NCI-H1694 treated with DMSO at 0.1 percent for 48 hours (cell line): ENCODE results near the gene BATF.
"Not testable (repeated sequence)": the region's sequence is repeated elsewhere in the genome, so short reads cannot be mapped to it uniquely, and the experiment has no call there.

Experiments used
- DNase-seq: peaks from one replicate; lab custom pipeline; 2025; lab: John Stamatoyannopoulos, UW

BATF gene, protein sequence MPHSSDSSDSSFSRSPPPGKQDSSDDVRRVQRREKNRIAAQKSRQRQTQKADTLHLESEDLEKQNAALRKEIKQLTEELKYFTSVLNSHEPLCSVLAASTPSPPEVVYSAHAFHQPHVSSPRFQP

DNA sequence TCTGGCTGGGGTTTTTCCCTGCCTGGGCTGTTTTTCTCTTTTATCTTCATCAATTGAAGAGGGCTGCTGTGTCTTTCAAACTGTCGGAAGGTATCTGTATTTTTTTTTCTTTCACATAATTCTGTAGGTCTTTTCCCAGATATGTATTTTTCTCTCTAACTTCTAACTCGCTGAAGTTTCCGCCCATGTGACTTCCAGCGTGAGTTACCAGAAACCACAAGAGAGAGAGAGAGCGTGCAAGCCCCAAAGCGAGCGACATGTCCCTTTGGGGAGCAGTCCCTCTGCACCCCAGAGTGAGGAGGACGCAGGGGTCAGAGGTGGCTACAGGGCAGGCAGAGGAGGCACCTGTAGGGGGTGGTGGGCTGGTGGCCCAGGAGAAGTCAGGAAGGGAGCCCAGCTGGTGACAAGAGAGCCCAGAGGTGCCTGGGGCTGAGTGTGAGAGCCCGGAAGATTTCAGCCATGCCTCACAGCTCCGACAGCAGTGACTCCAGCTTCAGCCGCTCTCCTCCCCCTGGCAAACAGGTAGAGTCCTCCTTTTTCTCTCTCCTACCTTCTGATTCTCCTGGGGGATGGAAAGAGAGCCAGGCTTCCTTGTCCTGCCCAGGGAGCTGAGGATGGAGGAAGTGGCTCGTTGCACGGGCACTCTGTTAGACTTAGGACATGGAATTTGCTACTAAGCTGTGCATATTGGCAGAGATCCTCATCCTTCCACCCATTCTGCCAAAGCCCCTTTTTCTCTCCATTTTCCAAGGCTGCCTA is at the start of gene BATF:
Gene BATF, plus strand, starts transcription at position 246 of the 759 bp plus-strand sequence. Its CDS starts 214 bp downstream, at position 460.
- no peak for DNase-seq

DNA sequence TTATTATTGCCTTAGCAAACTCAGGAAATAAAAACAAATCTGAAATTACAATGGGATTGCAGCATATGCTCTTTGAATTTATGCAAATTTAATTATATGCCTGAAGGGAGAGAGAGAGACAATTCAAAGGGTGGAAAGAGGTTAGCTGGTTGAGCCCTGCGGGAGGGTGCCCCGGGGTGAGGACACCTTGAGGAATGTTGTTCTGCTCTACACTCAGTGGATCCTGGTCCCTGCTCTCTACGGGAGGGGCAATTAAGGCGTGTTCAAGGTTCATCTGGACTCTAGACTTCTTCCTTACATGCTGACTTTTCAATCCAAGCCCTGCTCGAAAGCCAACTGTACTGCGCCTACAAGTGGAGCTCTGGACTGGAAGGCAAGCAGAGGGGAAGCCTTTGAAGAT is 48.1 kb upstream of the BATF start:
- not testable (repeated sequence) for DNase-seq

DNA sequence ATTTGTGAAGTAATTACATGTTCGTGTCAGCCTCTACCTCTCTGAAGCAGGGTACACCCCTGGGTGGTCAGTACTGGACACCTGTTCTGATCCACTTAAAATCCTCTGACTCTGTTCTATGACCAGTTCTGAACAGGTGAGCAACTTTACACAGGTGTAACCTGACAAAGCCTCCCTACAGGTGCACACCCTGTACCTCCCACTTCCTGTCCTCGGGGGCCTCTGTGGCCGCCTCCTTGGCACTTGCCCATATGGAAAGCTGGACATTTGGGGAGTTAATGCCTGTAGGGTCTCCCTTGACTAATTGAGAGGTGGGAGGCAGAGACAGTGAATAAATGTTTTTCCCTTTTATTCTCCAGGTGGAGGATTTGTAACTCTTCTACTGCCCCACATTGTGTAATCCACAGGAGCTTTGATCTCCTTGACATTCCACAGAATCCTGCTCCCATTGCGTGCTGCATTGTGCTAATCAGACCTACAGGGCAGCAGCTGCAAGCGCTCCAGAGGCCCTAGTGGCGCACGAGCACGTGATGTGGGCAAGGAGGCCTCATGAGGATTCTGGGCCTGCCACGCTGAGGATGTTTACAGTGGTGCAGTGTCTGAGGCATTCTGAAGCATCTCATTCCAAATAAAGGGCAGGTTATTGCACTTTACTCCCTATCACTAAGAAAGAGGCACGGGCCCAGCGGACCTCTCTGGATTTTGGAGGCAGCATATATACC is 45.8 kb upstream of the BATF start:
- no peak for DNase-seq

DNA sequence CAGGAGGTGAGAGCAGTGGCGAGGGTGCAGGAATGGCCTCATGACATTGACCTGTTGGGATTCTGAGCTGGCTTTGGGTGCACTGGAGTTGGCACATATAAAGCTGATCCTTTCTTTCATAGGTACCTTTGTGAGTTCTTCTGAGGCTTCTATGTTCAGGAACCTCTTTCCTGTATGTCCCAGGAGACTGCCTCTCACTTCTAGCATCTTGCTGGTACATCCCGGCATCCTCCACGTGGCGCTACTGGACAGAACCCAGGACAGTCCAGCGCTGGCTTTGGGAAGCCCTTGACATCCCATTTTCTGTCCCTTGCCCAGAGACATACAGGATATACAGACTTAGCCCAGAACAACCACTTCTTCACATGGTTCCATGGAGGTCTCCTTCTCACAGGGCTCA is 44.4 kb upstream of the BATF start:
- DNase-seq, result no peak

DNA sequence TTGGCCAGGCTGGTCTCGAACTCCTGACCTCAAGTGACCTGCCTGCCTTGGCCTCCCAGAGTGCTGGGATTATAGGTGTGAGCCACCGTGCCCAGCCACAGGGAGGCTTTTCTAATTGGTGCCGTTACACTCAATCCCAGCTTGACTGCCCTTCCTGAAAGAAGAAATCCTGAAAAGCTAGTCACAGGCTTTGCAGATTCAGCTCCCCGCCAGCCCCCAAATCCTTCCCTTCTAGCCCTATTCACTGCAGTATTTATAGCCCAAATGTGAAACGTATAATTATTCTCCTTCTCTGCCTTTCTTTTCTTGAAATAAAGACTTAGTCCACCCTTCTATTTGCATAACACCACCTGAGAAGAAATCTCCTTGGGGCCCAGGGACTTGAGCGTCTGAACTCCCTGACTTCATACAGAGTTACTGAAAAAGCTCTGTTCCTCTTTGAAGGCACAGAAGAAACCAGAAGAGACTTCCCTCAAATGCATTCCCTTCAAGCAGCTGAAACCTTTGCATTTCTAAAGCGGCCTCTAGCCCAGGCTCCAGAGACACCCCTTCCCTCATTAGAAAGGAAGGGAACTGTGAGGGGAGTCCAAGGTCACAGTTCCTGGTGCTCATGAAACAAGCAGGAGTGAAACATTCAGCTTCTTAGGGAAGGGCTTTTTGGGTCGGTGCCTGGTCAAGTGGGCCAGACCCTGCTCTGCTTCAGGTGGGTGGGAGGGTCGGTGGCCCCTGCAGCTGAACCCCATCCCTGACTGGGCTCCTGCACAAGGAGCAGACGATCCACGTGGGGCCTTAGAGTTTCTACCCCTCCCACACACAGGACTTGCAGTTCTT is 42.3 kb upstream of the BATF start:
- no peak for DNase-seq

DNA sequence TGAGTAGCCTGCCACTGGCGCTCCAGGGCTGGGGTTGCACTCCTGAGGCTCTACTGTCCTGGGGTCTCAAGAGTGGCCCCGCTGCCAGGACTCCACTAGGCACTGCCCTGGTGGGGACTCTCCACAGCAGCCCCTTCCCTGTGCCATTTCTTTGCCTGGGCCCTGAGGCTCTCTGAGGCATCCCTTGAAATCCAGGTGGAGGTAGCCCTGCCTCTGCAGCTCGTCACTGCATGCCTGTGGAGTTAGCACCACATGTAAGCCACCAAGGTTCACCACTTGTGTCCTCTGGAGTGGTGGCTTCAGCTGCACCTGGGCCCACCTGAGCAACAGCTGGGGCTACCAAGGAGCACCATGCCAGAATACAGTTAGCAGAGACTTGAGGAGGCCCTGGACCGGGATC is 39.9 kb upstream of the BATF start:
- DNase-seq, result no peak

DNA sequence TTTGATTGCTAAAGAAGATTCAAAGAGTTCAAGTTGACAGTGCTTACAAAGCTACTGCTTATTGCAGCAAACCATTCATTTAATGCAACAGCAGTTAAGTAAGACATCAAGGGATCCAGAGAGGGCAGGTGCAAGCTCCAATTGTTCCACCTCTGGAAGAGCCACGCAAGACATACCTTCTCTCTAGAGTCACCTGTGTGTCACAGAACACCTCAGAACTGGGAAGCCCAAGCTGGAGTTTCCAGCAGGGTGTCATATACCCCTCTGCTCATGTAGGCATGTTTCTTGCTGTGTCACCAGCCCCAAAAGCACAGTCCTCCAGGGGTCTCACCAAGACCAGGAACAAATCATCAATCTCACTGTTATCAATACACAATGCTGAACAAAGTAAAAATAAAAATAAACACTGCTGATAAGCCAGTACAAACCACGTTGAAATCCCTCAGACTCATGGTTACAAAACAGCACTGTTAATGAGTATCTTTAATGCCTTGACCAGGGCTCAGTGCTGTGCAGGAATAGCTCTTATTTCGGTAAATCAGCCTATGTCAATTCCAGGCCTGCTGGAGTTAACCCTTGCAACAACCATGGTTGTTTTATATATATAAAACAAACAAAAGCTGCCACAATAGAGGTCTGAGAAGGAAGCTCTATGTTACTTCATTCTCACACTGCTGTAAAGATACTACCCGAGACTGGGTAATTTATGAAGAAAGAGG is 37.4 kb upstream of the BATF start:
- no peak for DNase-seq

DNA sequence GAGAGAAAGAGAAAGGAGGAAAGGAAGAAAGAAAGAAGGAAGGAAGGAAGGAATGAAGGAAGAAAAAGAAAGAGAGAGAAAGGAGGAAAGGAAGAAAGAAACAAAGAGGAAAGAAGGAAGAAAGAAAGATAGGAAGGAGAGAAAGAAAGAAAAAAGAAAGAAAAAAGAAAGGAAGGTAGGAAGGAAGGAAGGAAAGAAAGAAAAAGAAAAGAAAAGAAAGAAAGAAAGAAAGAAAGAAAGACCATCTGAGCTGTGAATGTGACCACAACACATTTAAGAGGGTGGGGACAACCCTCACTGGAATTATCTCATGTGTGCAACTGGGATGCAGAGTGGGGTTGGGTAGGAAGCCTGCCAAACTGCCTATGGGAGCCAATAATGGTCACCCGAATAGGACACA is 36.0 kb upstream of the BATF start:
- no peak for DNase-seq

DNA sequence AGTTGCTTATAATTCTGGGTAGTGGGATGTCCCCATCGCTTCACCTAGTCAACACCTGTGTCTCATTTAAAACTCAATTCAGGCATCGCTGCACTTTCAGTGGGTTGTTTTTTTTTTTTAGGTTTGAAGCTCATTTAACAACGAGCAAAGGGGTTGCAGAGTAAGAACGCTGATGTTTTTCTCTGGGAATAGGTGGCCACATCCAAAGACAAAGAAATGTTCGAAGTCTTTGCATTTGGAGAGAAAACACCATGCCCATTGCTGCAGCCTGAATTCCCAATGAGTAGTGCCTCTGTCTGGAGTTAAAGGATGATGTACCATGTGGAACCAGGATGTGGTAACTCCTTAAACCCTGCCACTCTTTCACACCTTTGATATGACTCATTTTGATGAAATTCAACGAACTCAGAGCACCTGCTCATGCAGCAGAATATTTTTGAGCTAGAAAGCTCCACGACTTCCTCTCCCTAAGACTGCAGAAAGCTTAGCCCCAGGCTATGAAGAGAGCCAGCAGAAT is 35.1 kb upstream of the BATF start:
- DNase-seq, result no peak

DNA sequence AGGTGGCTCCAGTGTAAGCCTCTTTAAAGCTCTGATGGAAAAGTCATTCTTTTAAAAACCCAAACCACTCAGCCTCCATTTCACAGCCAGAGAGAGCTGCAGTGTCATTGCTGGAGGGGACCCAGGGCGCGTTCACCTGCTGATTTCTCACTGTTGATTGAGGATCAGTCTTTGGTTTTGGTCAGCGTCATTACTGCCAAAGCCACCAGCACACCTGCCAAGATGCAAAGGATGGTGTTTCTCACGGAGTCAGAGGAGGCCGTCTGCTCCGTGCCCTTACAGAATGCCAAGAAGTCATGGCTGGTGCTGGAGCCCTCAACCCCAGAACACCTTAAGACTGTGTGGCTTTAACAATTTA is 32.8 kb upstream of the BATF start:
- no peak for DNase-seq

DNA sequence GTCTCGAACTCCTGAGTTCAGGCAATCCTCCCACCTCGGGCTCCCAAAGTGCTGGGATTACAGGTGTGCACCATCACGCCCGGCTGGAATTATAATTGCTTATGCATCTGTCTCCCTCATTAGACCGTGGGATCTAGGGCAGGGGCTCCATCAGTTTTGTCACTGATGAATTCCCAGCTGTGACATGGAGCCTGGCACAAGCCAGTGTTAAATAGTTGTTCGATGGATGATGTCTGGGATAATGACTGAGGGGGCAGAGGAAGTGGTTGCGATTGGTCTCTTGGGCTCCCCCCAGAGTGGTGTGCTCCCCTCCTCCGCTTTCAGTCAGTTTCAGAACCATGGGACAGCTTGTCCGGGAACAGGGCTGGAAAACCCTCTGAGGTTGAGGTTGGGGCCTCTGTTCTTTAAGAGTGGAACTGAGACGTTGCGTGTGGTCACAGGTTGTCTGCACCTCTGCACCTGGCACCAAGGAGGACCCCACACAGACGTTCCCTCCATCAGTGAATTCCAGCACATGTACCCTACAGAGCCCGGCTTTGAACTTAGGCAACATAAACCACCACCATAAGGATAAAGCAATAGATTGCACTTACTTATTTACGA is 30.8 kb upstream of the BATF start:
- DNase-seq, result no peak

DNA sequence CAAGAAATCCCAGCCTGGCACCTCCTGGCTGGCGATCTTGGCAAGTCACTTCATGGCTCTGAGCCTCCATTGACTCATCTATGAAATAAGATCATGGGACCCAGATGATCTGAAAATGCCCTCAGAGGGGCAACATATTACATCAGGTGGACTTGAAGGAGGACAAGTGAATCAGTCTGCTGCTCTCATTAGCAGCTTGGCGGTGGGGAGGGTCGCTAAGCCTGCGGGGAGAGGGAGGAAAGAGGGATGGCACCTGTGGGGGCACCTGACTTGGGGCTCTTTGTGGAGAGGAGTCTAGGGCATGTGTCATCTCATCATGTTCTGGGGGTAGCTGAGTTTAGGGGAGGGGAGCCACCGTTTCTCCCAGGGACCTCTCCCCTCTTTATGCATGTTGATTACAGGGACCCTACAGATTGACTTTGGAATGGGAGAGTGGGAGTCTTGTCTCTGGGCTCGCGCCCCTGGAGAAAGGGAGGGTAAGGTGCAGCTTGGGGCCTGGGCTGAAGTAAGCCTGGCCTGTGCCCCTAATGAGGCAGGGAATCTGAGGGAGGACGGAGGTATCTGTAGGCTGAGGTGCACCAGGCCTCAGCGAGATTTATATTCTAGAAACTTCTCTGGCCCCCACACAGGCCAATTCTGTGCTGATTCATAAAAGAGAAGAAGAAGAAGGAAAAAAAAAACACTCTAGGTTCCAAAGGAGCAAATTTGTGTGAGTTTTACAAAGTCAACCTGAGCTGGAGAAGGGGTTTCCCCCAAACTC is 29.3 kb upstream of the BATF start:
- no peak for DNase-seq

DNA sequence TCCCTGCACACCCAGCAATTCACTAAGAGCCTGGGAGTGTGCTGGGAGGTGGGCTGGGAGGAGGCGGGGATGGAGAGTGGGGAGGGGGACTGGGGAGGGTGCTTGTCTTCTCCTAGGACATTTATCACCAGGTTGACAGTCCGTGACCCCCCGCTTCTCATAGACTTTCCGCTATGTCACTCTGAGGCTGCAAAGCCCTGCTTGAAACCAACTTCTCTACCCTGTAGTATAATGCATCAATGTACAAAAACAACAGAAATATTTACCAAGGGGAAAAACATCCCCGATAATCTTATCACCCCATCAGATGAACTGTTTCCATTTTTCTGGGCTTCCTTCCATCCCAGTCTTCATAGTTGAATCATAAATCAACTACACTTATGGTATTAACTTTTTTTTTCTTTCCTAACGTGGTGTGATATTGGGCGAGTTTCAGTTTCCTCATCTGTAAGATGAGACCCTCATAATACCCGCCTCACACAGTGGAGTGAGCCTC is 28.6 kb upstream of the BATF start:
- no peak for DNase-seq

DNA sequence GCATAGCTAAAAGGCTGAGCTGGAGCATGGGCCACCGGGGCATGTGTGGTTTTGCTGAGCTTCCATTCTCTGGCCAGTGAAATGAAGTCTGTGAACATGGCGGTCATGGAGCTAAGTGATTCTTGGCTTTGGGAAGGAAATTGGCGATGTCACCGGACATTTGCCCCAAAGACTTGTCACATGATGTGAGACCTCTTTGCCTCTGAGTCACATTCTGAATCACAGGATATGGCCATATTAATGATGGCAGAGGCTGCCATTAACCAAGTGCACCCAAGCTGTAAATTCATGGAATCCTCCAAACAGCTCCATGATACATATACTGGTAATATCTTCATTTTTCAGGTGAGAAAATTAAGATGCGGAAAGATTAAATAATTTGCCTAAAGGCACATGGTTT is 27.4 kb upstream of the BATF start:
- no peak for DNase-seq

DNA sequence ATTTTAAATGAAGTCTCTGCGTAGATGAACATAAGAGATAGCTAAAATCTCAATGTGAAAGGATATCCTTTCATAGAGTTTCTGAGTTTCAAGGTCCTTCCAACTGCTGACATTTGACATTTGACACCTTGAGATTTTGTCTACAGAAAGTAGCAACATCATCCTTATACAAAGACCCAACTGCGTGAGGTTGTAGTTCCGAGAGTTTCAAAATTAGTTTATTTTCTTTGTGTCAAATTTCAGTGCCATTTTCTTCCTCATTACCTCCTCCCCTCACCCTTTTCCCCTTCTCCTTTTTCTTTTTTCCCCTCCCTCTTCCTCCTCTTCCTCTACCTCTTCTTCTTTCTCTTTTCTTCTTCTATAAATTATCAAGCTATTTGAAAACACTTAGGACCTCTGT is 26.9 kb upstream of the BATF start:
- DNase-seq, result no peak

DNA sequence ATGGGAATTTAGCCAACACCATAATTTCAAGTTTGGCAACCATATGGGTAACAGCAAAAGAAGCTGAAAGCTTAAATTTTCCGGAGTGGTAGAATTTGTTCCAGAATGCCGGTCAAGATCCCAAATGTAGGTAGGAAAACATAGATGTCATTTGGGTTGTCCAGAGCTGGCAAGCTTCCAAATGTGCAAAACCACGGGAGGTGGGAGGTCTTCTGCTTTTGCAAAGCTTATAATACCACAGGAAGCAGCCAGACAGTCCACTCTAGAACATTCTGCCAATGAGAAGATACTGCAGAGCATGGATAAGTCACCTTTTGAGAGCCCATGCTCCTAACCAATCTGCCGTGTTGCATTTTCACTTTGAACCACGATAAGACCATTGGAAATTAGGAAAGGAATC is 26.4 kb upstream of the BATF start:
- DNase-seq, result no peak

DNA sequence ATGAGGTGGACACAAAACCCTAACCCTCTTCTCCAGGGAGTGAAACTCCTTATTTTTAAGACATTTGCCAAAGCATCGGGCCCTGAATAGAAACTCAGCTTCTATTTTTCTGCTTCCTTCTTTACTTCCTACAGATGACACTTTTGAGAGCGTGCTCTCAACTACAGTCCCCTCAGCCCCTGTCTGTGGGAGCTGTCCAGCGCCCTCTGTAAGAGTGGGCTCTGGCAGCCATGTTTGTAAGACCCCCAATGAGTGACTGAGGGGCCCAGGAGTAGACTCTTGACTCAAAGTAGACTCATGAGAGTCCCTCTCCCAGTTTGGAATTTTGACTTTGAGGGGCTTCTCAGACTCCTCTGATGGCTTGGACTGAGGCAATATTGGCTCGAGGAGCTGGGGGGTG is 25.5 kb upstream of the BATF start:
- DNase-seq, result no peak

DNA sequence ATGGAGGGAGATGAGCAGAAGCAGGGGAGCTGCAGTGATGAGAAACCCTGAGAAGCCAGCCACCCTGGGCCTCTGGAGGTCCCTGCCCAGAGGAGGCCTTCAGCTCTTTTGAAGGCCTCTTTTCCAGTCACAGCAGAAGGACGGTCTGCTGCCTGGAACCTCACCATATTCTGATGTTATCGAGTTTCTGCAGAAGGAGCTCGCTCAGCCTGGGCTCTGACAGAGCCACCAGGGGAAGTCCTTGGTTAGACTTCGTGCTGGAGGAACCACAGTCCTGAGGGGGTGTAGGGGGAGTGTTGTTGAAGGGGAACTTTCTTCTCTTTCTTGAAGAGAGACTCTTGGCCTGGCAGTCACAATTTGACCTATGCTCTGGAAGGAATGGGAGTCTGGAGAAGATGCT is 25.1 kb upstream of the BATF start:
- no peak for DNase-seq

DNA sequence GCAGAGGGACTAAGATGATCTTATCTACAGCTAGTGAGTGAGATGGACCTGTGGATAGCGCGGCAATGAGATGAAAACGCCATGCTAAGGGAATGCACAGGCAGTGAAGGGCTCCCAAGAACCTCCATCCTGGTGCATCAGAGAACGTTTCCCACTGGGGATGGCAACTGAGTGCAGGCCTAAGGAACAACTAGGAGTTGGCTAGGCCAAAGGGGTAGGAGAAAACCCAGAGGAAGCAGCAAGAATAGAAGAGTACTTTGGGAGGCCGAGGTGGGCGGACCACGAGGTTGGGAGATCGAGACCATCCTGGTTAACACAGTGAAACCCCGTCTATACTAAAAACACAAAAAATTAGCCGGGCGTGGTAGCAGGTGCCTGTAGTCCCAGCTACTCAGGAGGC is 24.6 kb upstream of the BATF start:
- DNase-seq, result no peak

DNA sequence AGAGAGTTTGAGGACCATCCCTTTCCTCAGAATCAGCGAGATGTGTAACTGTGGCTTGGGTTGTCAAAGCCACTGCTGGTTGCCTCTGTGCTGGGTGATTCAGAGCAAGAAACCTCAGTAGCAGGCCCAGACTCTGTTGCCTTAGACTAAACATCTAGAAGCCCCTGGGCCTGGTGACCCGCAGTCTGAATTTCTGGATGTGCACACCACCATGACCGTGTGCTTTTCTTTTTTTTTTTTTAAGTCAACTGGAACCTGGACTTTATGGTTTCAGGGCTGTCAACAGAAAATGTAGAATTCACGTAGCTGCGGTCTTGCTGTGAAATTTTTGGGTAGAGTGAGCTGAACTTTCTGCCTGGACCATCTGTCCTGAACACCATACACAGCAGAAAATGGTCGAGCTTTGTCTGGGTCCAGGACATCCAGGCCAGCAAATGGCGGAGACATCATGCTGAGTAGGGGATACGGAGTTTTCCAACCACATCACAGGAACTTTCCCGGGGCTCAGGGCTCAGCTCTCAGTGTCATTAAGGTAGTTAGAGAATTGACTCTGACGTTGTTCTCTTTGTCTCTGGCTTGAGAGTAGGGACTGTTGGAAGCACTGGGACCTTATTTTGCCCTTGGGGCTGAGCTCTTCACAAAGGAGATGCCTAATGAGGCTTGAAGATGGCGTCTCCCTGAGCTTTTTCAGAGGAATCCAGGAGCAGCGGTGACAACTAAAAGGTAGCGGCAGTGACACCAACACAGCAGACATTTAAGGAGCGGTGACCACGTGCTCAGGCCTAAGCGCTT is 23.0 kb upstream of the BATF start:
- DNase-seq, result no peak
